Measurements from ENCODE around the gene MRPL4. TPM values are rescaled to one million over a fixed set of nuclear protein-coding genes. Genes with fewer than 3 reads are reported as not detected.

The MRPL4 gene
- total and polyA plus RNA-seq, 2 experiments from 2014 or later, result 40.1 to 51.4 TPM

- Histone ChIP-seq H3K4me1 (ENCODE audit: insufficient read depth) (peaks cover 10% of the 10 kb centered on the region), H3K4me2 (peak overlapping the region; percentile 80), H2AFZ (no peak overlapping the region), H3K27me3 (no peaks in the 10 kb centered on the region), H3K4me3 (no peak overlapping the region), H3K27ac (peak overlapping the region; percentile 98), H3K36me3 (replicated peaks; ENCODE audit: insufficient read depth, low read depth) (no peaks in the 10 kb centered on the region), H4K20me1 (ENCODE audit: insufficient read depth, poor library complexity, severe bottlenecking) (peaks cover 4% of the 10 kb centered on the region), H3K9me3 (ENCODE audit: low read depth) (no peaks in the 10 kb centered on the region), H3K79me2 (peaks cover 74% of the 10 kb centered on the region), H3K9me2 (replicated peaks; ENCODE audit: insufficient read depth) (no peaks in the 10 kb centered on the region)
- WGBS (ENCODE audit: low lambda C conversion rate, missing lambda C conversion rate), result 65% methylated on average over 25 of the region's 28 CpGs
- DNase-seq (ENCODE audit: low spot score), result no peak
- TF ChIP-seq CTCF (IDR thresholded peaks at IDR 0.05; ENCODE audit: poor library complexity) (peak; percentile 15), EZH2phosphoT487 (IDR thresholded peaks at IDR 0.05; ENCODE audit: low read depth, severe bottlenecking, unreplicated experiment) (no peak)
These were observed 24.7 kb upstream of the MRPL4 start for GRCh38 chr19:10227026-10227971.

GRCh38 chr19:10228393-10228792 is 23.6 kb upstream of the MRPL4 start:
- Histone ChIP-seq H3K4me2 (peak overlapping the region; percentile 86), H2AFZ (no peak overlapping the region), H3K9me2 (replicated peaks; ENCODE audit: insufficient read depth) (no peaks in the 10 kb centered on the region), H3K9me3 (ENCODE audit: low read depth) (no peaks in the 10 kb centered on the region), H4K20me1 (ENCODE audit: insufficient read depth, poor library complexity, severe bottlenecking) (no peaks in the 10 kb centered on the region), H3K27ac (peak overlapping the region; percentile 98), H3K27me3 (no peaks in the 10 kb centered on the region), H3K36me3 (replicated peaks; ENCODE audit: insufficient read depth, low read depth) (no peaks in the 10 kb centered on the region), H3K4me1 (ENCODE audit: insufficient read depth) (peaks cover 10% of the 10 kb centered on the region), H3K4me3 (no peak overlapping the region), H3K79me2 (peaks cover 68% of the 10 kb centered on the region)
- no peak for DNase-seq (ENCODE audit: low spot score)
- 88% methylated on average over 5 of the region's 5 CpGs for WGBS (ENCODE audit: low lambda C conversion rate, missing lambda C conversion rate)
- TF ChIP-seq EZH2phosphoT487 (IDR thresholded peaks at IDR 0.05; ENCODE audit: low read depth, severe bottlenecking, unreplicated experiment) (no peak), EZH2 (IDR thresholded peaks at IDR 0.05; ENCODE audit: borderline replicate concordance) (no peak), CTCF (IDR thresholded peaks at IDR 0.05; ENCODE audit: poor library complexity) (no peak)

- H3K4me1 ChIP-seq (ENCODE audit: insufficient read depth), result peaks cover 10% of the 10 kb centered on the region
- H4K20me1 ChIP-seq (ENCODE audit: insufficient read depth, poor library complexity, severe bottlenecking), result no peaks in the 10 kb centered on the region
- DNase-seq (ENCODE audit: low spot score), result peak; percentile 48
- H3K4me3 ChIP-seq, result no peak overlapping the region
- no peaks in the 10 kb centered on the region for H3K27me3 ChIP-seq
- H2AFZ ChIP-seq, result no peak overlapping the region
- peak overlapping the region; percentile 98 for H3K27ac ChIP-seq
- TF ChIP-seq CTCF (IDR thresholded peaks at IDR 0.05; ENCODE audit: poor library complexity), result peak; percentile 37
- no peak for TF ChIP-seq EZH2 (IDR thresholded peaks at IDR 0.05; ENCODE audit: borderline replicate concordance)
- H3K9me3 ChIP-seq (ENCODE audit: low read depth), result no peaks in the 10 kb centered on the region
- WGBS (ENCODE audit: low lambda C conversion rate, missing lambda C conversion rate), result 46% methylated on average over 2 of the region's 2 CpGs
- peak overlapping the region; percentile 86 for H3K4me2 ChIP-seq
- H3K36me3 ChIP-seq (replicated peaks; ENCODE audit: insufficient read depth, low read depth), result no peaks in the 10 kb centered on the region
- H3K79me2 ChIP-seq, result peaks cover 62% of the 10 kb centered on the region
- H3K9me2 ChIP-seq (replicated peaks; ENCODE audit: insufficient read depth), result no peaks in the 10 kb centered on the region
These were observed 23.1 kb upstream of the MRPL4 start for GRCh38 chr19:10228920-10229319.

Data from hepatocyte (in vitro differentiated cells).